Activated naive CD4-positive, alpha-beta T cell treated with anti-CD3 and anti-CD28 coated beads, Interleukin-2, amount 50 U/mL, for 24 hours (primary cell): Measurements from ENCODE around the gene CD248.
A peak's percentile ranks its signal among the peaks of the same experiment; 100 is the strongest.
"Not testable (repeated sequence)": the region's sequence is repeated elsewhere in the genome, so short reads cannot be mapped to it uniquely, and the experiment has no call there.

ENCODE experiments used
- H3K27ac Mint-ChIP-seq: one replicate; pipeline ENCODE4 v1.8.0; 2021; ENCODE audit warnings: mild to moderate bottlenecking, mixed read lengths
- H3K27me3 Mint-ChIP-seq: one replicate; pipeline ENCODE4 v1.8.0; 2021; ENCODE audit warnings: mixed read lengths
- H3K36me3 Mint-ChIP-seq: one replicate; pipeline ENCODE4 v1.8.0; 2021; ENCODE audit warnings: mixed read lengths
- H3K4me1 Mint-ChIP-seq: one replicate; pipeline ENCODE4 v1.8.0; 2021; ENCODE audit warnings: mixed read lengths
- H3K4me3 Mint-ChIP-seq: one replicate; pipeline ENCODE4 v1.8.0; 2021; ENCODE audit warnings: mild to moderate bottlenecking, mixed read lengths
- H3K9me3 Mint-ChIP-seq: one replicate; pipeline ENCODE4 v1.8.0; 2021; ENCODE audit warnings: mixed read lengths

The CD248 gene

DNA sequence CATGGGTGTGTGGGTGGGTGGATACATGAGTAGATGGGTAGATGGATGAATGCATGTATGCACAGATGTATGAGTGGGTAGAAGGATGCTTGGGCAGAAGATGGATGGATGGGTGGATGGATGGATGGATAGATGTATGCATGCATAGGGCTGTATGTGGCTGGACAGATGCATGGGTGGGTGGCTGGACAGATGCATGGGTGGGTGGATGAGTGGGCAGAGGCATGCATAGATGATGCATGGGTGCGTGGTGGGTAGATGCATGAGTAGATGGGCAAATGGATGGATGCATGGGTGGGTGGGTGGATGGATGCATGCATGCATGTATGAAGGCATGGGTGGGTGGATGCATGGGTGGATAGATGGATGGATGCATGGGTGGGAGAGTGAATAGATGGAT, 6.8 kb upstream of the CD248 start:
- peak overlapping the region; percentile 1 for H3K27ac Mint-ChIP-seq
- no peak overlapping the region for H3K4me3 Mint-ChIP-seq
- no peaks in the 10 kb centered on the region for H3K27me3 Mint-ChIP-seq

DNA sequence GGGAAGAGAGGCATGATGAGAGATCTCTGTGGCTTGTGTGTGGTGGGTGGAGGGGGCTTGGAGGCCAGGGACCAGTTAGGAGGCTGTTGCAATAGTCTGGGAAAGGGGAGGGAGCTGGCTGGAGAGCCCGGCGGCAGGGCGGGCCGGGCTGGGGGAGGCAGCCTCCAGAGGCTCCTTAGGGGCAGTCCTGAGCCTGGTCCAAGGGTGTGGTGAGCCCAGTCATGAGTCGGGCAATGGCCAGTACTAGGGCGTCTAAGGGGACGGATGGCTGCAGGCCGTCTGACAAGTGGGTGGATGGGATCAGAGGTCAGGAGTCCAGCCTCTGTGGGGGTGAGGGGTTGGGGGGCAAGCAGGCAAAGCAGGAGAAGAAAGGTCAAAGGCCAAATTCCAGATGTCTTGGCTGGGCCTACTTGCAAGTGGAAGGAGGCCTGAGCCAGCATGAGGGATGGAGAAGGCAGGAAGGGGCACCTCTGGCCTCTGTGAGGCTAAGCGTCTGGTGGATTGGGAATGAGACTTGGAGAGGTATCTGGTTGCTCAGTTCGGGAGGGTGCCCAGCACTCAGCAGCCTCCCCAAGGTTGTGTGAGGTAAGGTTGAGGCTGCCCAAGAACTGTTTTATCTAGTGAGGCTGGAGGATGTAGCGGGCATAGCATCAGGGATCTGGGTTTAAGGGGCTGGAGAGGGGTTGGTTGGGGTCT, 6.0 kb upstream of the CD248 start:
- Mint-ChIP-seq H3K27ac (peak overlapping the region; percentile 81), H3K36me3 (no peaks in the 10 kb centered on the region), H3K9me3 (no peaks in the 10 kb centered on the region), H3K27me3 (no peaks in the 10 kb centered on the region), H3K4me3 (no peak overlapping the region), H3K4me1 (peaks cover 74% of the 10 kb centered on the region)

More for the DNA sequence above, 6.8 kb upstream of the CD248 start:
- H3K9me3 Mint-ChIP-seq: no peaks in the 10 kb centered on the region
- H3K36me3 Mint-ChIP-seq: no peaks in the 10 kb centered on the region
- peaks cover 74% of the 10 kb centered on the region for H3K4me1 Mint-ChIP-seq

DNA sequence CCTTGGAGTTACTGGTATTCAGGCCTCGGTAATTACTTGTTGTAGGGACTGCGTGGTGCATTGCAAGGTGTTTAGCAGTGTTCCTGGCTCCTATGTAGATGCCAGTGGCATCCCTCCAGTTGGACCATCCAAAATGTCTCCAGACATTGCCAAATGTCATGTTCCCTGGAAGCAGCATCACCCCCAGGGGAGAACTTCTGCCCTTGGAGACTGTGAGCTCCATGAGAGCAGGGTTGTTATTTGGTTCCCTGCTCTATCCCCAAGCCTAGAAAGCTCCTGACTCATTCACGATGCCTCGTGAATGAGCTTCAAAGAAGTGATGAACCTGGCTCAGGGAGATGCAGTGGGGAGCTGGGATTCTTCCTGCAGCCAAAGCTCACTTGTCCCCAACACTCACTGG, 4.8 kb upstream of the CD248 start:
- H3K9me3 Mint-ChIP-seq: no peaks in the 10 kb centered on the region
- H3K27ac Mint-ChIP-seq: no peak overlapping the region
- H3K27me3 Mint-ChIP-seq: no peaks in the 10 kb centered on the region
- no peaks in the 10 kb centered on the region for H3K36me3 Mint-ChIP-seq
- peaks cover 71% of the 10 kb centered on the region for H3K4me1 Mint-ChIP-seq
- no peak overlapping the region for H3K4me3 Mint-ChIP-seq

GRCh38 chr11:66320748-66321147, 3.9 kb upstream of the CD248 start:
- H3K9me3 Mint-ChIP-seq, H3K36me3 Mint-ChIP-seq, H3K27ac Mint-ChIP-seq: not testable (repeated sequence)

DNA sequence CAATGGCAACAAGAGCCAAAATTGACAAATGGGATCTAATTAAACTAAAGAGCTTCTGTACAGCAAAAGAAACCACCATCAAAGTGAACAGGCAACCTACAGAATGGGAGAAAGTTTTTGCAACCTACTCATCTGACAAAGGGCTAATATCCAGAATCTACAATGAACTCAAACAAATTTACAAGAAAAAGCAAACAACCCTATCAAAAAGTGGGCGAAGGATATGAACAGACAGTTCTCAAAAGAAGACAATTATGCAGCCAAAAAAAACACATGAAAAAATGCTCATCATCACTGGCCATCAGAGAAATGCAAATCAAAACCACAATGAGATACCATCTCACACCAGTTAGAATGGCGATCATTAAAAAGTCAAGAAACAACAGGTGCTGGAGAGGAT, 3.4 kb upstream of the CD248 start:
- peaks cover 72% of the 10 kb centered on the region for H3K4me1 Mint-ChIP-seq
- not testable (repeated sequence) for H3K27me3 Mint-ChIP-seq, H3K36me3 Mint-ChIP-seq, H3K4me3 Mint-ChIP-seq, H3K9me3 Mint-ChIP-seq
- peak overlapping the region; percentile 86 for H3K27ac Mint-ChIP-seq

More at GRCh38 chr11:66320748-66321147, 3.9 kb upstream of the CD248 start:
- not testable (repeated sequence) for H3K4me3 Mint-ChIP-seq, H3K27me3 Mint-ChIP-seq
- peaks cover 71% of the 10 kb centered on the region for H3K4me1 Mint-ChIP-seq

- Mint-ChIP-seq H3K4me1 (peaks cover 78% of the 10 kb centered on the region), H3K9me3 (no peaks in the 10 kb centered on the region), H3K27me3 (no peaks in the 10 kb centered on the region), H3K27ac (peak overlapping the region; percentile 81), H3K4me3 (peak overlapping the region; percentile 44), H3K36me3 (no peaks in the 10 kb centered on the region)
Measured at GRCh38 chr11:66318600-66318970, 1.7 kb upstream of the CD248 start.

- Mint-ChIP-seq H3K9me3 (no peaks in the 10 kb centered on the region), H3K4me3 (peak overlapping the region; percentile 44), H3K36me3 (no peaks in the 10 kb centered on the region), H3K27ac (peak overlapping the region; percentile 82), H3K27me3 (no peaks in the 10 kb centered on the region), H3K4me1 (peaks cover 72% of the 10 kb centered on the region)
Measured at GRCh38 chr11:66317723-66318599, 1.1 kb upstream of the CD248 start.

DNA sequence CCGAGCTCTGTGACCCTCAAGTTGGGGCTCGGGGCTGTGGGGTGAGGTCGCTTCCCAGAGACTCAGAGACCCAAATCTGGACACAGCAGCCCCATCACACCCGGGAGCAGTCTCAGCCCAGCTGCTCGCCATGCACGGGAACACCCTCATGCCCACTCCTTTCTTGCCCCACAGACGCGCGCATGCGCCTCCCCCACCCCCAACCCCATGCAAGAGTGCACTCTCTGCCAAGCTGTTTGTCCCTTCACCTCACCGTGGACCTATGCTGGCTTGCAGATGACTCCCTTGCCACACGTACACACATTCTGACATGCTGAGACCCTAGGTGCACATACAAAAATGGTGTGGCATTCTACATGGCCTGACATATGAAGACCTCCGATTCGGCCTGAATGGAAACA, 478 bp upstream of the CD248 start:
- H3K27me3 Mint-ChIP-seq: no peaks in the 10 kb centered on the region
- peak overlapping the region; percentile 82 for H3K27ac Mint-ChIP-seq
- peak overlapping the region; percentile 39 for H3K4me3 Mint-ChIP-seq
- no peaks in the 10 kb centered on the region for H3K9me3 Mint-ChIP-seq
- peaks cover 68% of the 10 kb centered on the region for H3K4me1 Mint-ChIP-seq
- no peaks in the 10 kb centered on the region for H3K36me3 Mint-ChIP-seq

DNA sequence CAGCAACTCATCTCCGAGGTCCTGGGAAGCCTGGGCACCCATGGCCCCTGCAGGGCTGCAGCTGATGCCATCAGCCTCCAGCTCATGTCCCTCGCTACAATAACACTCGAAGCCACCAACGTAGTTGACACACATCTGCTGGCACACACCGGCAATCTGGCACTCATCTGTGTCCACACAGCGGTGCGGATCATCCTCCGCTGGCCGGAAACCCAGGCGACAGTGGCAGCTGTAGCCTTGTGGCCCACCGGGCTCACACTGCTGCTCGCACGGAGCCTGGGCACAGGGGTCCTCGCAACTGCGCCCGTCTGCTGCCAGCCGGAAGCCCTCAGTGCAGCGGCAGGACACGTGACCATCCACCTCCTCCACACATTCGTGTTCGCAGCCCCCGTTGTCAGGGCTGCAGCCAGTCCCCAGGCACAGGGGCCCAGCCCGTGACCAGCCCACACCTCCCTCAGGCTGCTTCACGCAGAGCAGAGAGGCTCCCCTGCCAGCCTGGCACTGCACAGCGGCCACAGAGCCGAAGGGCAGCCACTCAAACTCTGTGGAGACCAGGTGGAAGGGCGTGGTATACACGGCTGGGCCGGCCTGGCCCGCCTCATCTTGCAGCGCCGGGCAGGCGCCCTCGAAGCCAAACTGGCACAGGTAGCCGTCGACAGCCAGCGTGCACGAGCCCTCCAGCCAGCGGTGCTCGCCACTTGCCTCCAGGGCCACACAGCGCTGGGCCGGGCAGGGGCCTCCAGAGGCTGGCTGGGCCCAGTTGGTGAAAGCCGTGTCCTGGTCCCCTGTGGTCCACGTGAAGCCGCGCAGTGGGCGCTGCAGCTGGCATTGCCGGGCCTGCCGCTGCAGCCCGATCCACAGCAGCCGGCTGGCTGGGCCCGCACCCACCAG, 678 bp downstream of the CD248 start:
- Mint-ChIP-seq H3K27me3 (no peaks in the 10 kb centered on the region), H3K27ac (peak overlapping the region; percentile 47), H3K9me3 (no peaks in the 10 kb centered on the region), H3K36me3 (no peaks in the 10 kb centered on the region), H3K4me1 (peaks cover 68% of the 10 kb centered on the region), H3K4me3 (no peak overlapping the region)

DNA sequence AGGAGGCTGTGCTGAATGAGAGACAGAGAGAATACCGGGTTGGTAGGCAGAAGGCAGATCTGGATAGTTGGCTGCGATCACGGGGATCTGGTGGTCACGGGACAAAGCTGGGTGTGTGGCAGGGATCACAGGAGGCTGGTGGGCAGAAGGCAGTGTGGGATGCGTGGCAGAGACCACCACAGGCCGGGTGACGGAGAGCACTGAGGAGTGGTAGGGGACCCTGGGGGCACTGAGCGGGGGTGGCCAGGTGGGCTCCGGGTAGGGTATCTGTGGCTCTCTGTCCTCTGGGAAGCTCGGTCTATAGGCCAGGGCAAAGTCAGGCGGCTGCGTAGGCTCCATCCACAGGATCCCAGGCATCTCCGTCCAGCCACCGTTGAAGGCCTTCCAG, 1.4 kb downstream of the CD248 start:
- Mint-ChIP-seq H3K4me3 (no peak overlapping the region), H3K27ac (peak overlapping the region; percentile 90), H3K27me3 (no peaks in the 10 kb centered on the region), H3K9me3 (no peaks in the 10 kb centered on the region), H3K4me1 (peaks cover 68% of the 10 kb centered on the region), H3K36me3 (no peaks in the 10 kb centered on the region)

DNA sequence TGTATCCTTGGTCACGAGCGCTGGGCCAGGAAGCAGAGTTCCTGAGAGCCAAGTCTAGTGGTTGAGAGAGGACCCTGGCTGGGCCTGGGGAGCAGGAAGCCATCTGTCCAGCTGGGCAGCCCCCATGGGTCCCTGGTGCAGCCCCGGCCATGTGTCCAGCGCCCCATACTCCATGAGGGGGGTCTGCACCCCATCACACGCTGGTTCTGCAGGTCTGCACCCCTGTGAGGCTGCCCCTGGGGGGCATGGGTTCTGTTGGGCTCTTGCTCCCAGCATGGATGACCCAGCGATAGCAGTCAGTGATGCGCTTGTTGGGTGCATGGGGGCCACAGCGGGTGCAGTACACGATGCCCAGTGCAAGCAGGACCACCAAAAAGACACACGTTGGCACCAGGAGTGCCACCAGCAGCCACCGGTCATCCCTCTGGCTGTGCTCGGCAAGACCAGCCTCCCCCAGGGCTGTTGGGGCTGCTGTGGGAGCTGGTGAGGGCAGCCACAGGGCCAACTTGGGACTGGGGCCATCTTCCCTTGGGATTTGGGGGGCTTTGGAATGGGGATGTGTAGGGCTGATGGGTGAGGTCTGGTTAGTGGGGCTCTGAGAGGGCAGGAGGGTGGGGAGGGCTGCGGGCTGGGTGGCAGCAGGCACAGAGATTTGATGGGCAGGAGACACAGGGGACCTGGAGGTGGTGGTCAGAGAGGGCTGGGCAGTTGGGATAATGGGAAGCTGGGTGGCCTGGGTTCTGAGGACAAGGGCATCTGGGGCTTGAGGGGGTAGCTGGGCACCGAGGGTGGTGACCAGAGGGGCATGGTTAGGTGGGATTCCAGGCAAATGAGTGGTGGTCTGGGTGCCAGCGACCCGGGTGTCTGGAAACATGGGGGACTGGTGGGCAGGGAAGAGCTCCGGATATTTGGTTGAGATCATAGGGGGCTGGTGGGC, 2.0 kb downstream of the CD248 start:
- Mint-ChIP-seq H3K9me3 (no peaks in the 10 kb centered on the region), H3K4me1 (peaks cover 62% of the 10 kb centered on the region), H3K27ac (peak overlapping the region; percentile 91), H3K4me3 (peak overlapping the region; percentile 74), H3K27me3 (no peaks in the 10 kb centered on the region), H3K36me3 (no peaks in the 10 kb centered on the region)

DNA sequence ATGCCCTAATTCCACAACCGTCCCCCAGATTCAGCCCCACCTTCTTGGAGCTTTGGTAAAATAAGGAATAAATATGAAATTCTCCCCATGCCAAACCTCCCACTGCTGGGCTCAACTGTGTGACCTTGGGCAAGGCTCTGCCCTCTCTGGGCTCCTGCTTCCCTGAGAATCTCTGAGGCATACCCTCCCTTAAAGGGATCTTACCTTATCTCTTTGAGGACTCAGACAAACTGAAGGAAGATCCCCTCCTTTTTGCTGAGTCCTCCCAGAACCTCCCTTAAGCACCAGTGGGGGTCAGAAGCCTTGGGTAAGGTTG, 2.7 kb downstream of the CD248 start:
- Mint-ChIP-seq H3K27me3 (no peaks in the 10 kb centered on the region), H3K9me3 (no peaks in the 10 kb centered on the region), H3K36me3 (no peaks in the 10 kb centered on the region), H3K4me3 (peak overlapping the region; percentile 74), H3K27ac (peak overlapping the region; percentile 91), H3K4me1 (peaks cover 55% of the 10 kb centered on the region)

GRCh38 chr11:66313321-66314185, 3.3 kb downstream of the CD248 start:
- Mint-ChIP-seq H3K27ac (peak overlapping the region; percentile 91), H3K9me3 (no peaks in the 10 kb centered on the region), H3K4me1 (peaks cover 49% of the 10 kb centered on the region), H3K4me3 (peak overlapping the region; percentile 91), H3K36me3 (no peaks in the 10 kb centered on the region), H3K27me3 (no peaks in the 10 kb centered on the region)
